Fibroblast of skin of right quadriceps (primary cell): Measurements from ENCODE around the gene SERP2.

ENCODE experiments used
- DNase-seq: peaks from one replicate; pipeline ENCODE4 v3.0.0-alpha.2; 2013

SERP2 gene

GRCh38 chr13:44359983-44360375, 13.6 kb upstream of the SERP2 start:
- DNase-seq, result no peak

DNA sequence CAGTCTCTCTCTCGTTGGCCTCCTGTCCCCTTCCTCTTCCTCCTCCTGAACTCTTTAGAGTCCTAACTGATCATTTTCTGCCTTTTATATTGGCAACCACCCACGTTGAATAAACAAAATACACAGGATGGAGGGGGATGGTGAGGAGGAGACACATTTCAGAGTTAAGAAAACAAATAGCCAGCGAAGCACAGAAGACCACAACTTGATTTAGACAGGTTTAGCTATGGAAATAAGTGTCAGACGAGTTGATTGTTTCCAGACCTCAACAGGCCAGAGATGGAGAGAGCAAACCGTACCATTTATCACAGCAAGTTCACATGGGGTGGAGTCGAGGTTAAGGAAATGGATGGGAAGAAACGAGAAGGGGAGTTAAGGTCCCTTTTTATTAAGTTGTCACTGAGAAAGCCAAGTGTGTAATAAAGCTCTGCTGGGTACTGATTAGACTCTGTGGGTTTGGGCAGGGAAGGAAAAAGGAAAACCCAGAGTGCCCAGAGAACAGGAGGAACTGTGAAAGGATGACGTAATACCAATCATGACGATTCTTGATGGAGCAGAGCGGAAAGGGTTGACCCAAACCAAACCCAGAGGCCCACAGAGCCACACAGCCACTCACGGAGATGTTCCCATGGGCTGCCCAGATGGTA, 11.1 kb upstream of the SERP2 start:
- peak; percentile 42 for DNase-seq

GRCh38 chr13:44363631-44364344, 9.8 kb upstream of the SERP2 start:
- peak; percentile 20 for DNase-seq

GRCh38 chr13:44364345-44365000, 9.2 kb upstream of the SERP2 start:
- DNase-seq, result peak; percentile 59

GRCh38 chr13:44365008-44365407, 8.6 kb upstream of the SERP2 start:
- DNase-seq, result peak; percentile 81

DNA sequence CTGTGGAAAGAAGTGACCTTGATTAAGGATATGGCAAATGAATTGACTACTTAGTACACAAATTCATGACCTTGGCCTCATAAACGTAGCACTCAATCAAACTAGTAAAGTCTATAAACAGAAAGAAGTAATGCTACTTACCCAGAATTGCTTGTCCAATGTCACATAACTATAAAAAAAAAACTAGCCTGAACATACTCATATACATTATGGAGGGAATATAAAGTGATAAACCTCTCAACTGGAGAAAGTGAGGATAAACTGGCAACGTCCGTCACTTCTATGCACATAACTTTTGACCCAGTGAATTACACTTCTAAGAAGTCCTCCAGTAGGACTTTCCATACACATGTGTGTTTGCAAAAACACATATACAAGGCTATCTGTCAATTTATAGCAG, 7.7 kb upstream of the SERP2 start:
- no peak for DNase-seq

DNA sequence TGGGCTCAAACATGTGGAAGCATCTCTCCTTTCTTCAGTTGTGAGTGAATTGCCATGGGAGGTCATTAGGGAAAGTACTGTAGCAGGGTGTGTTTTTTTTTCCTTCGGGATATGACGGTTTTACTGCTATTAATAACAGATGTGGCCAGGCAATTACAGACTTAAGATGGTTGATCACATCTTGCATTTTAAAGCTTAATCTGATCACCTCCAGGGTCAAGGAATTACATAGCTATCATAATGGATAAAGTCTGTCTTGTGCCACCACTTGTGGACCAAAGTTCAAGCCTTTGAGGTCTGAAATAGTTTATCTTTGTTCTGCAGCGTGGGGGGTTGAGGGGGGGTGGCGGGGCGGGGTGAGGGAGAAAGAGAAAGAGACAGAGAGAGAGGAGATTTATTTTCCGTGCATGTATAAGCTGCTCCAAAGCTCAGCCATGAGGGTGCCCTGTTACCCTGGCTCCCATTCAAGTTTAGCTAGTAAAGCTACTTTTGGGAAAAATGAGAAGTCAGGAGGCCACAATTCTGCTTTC, 5.5 kb upstream of the SERP2 start:
- DNase-seq, result peak; percentile 86

GRCh38 chr13:44368599-44369368, 4.8 kb upstream of the SERP2 start:
- no peak for DNase-seq

DNA sequence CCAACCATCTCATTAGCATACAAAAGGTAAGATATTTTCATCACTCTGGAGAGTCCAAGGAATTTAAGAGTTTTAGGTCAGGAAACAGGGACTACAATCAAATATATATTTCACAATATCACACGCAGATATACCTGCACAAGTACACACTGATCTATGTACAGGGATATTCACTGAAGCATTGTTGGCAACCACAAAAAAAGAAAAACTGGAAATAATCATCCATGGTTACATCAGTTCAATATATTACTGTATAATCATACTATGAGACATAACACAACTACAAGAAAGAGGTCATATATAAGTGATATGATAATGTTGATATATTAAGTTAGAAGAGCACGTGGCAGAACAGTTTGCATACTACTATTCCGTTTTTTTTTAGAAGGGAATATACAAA, 2.2 kb upstream of the SERP2 start:
- no peak for DNase-seq

DNA sequence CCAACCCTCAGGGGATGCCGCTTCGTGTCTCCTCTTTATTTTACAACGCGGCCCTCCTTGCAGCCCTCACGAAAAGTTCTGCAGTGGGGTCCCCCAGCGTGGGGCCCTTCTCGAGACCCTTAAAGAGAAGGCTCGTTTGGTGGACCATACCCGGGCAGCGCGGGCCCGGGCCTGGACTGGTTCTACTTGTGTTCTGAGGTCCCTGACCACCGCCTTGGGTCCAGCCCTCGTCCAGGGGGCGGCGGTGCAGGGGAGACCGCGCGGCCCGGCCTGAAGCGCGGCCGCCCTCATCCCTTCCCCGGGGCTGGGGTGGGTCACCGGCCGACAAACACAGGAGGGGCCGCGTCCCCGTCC, 400 bp upstream of the SERP2 start:
- DNase-seq, result no peak

- no peak for DNase-seq
Measured at GRCh38 chr13:44374348-44374712, 706 bp downstream of the SERP2 start.

DNA sequence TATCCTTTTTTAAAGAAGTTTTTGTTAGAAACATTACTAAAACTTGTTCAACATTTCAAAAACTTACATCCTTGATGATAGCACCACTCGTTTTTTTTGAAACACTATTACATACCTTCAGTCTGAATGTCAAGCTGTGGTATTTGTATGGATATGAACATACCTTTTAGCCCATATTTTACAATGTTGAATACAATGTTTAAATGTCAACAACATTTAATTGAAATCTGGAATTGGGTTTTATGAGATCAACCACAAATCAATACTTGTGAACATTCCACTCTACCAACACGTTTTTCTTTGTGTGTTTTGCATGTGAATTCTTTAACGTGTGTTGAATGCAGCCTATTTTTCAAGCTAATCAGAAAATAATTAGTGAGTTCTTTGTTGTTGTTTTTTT, 4.7 kb downstream of the SERP2 start:
- DNase-seq, result no peak

- DNase-seq, result no peak
Measured at GRCh38 chr13:44379885-44380284, 6.3 kb downstream of the SERP2 start.

DNA sequence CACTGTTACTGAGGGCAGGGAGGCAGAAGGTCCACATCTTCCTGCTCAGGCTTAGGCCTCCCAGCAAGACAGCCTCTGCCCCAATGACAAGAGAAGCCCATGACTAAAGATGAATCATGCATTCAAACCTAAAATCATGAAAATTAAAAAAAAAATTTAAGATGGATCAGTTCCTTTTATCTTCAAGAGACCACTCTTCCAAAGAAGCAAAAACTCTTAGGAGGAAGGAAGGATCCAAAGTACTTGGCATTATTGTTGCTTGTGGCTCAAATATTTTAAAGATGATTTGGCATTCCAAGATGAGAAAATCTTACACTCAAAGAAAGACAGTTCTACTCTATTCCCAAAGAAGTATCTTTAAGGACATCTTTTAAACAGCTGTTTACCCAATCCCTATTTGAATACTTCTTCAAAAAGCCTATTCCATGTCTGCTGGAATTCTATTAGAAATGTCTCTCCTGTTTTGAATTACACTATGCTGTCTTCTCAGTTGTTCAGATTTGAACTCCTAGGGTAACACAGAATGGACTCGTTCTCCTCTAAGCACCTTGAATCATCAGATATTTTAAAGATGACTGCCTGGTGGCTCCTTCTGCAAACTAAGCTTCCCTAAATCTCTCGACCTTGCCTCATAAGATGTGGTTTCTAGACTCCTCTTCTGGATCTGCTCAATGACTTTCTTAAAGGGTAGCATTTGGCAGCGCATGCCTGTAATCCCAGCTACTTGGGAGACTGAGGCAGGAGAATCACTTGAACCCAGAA, 7.0 kb downstream of the SERP2 start:
- peak; percentile 78 for DNase-seq

DNA sequence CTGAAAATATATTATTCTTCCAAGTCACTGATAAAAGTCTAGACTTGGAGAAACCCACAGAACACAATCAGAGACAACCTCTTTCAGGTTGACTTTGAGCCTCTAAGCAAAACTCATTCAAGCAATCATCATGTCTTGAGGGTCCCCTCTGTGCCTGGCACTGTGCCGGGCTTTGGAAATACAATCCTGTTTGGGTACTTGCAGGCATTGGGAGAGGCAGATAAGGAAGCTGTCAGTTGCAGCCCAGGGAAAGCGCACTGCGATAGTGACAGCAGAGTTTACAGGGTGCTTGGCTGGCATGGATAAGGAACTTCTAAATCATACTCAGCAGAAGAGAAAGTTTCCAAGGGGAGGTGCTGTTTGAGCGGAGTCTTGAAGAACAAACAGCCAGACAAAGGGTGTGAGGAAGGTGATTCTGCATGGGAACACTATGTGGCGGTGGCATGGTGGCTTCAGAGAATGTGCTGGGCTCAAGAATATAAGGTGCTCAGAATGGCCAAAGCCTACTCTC, 9.1 kb downstream of the SERP2 start:
- no peak for DNase-seq

DNA sequence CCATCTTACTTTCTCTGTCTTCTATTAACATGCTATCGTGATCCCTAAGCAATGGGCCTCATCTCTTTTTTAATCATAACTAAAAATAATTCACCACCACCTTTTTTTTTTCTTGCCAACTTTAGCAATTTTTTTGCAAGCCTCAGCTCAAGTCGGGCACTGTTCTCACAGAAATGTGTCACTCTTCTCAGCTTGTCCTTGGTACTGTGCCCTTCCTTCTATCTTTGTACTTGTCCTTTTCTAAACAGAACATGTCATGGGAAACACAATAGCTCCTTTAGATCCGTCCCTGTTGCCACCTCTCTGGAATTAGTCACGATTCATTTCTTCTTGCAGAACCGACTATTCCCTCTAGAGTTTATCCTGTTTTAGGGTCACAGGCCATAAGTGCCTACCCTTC, 10.3 kb downstream of the SERP2 start:
- DNase-seq, result no peak

DNA sequence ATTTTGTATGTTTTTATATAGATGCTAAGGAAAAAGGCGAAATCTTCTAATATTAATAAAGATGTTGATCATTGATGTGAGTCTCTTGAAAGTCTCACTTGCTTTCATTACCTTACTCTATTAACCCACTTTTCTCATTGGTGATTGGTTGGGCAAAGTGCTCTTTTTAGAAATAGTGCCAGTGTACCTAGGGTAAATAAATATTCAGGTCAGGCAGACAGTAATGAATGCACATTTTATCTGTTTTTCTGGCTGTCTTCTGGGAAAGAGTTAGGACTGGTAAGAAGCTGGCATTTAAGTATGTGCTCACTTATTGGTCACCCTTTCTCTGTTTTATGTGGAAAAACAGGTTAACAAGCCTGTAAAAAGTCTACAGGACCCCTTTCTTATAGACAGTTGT, 11.2 kb downstream of the SERP2 start:
- DNase-seq, result no peak

- no peak for DNase-seq
Measured at GRCh38 chr13:44385401-44385800, 11.8 kb downstream of the SERP2 start.

- DNase-seq, result no peak
Measured at GRCh38 chr13:44385847-44386246, 12.2 kb downstream of the SERP2 start.

GRCh38 chr13:44386913-44387556, 13.4 kb downstream of the SERP2 start:
- DNase-seq, result no peak

DNA sequence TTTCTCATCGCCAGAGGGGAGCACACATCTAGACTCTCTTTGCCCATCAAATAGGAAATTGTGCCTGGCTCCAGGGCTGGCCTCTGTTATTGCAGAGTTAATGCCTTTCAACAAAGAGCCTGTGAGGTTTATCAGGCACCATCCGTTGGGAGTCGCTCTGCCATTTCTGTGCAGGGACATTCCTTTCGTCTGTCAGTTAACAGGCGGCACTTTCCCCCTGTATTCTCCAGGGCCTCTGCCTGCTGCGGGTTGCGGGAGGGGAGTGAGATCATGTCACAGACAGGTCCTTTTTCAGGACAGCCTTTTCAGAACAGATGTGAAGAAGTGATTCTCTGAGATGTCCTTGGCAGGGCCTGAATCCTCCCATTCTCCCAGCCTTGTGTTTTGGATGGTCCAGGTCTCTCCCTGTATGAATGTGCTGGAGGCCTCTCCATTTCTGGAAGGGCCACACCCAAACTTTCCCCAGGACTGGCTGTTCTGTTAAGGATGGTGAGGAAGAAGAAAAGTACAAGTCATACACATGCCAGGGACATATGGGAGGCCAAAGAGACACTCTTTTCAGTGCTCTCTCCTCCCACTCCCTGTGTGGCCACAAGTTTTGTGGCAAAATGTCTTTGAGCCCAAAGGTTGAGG, 14.9 kb downstream of the SERP2 start:
- no peak for DNase-seq
